Activated T-cell treated with anti-CD3 and anti-CD28 coated beads for 1 hour (primary cell): ENCODE data around the gene ALPL.
A peak's percentile ranks its signal among the peaks of the same experiment; 100 is the strongest.
"Not testable (repeated sequence)": the region's sequence is repeated elsewhere in the genome, so short reads cannot be mapped to it uniquely, and the experiment has no call there.

ENCODE experiments used
- DNase-seq: peaks from one replicate; pipeline ENCODE4 v3.0.0-alpha.2; 2020; ENCODE audit warnings: low read depth

The ALPL gene

GRCh38 chr1:21509351-21510112 is at the start of gene ALPL:
ALPL (plus strand) TSS chr1:21509423; CDS start chr1:21554082, 44,659 bp downstream.
- no peak for DNase-seq

GRCh38 chr1:21465127-21465526 is 44.1 kb upstream of the ALPL start:
- DNase-seq: not testable (repeated sequence)

GRCh38 chr1:21467946-21468345 is 41.3 kb upstream of the ALPL start:
- DNase-seq: not testable (repeated sequence)

GRCh38 chr1:21468599-21468998 is 40.6 kb upstream of the ALPL start:
- DNase-seq: peak; percentile 4

GRCh38 chr1:21469581-21469980 is 39.6 kb upstream of the ALPL start:
- no peak for DNase-seq

GRCh38 chr1:21472861-21473260 is 36.4 kb upstream of the ALPL start:
- no peak for DNase-seq

GRCh38 chr1:21478356-21478755 is 30.9 kb upstream of the ALPL start:
- no peak for DNase-seq

GRCh38 chr1:21483881-21484280 is 25.3 kb upstream of the ALPL start:
- DNase-seq: not testable (repeated sequence)

- no peak for DNase-seq
These were observed 20.1 kb upstream of the ALPL start for GRCh38 chr1:21489146-21489545.

GRCh38 chr1:21490774-21491487 is 18.3 kb upstream of the ALPL start:
- DNase-seq: no peak

- no peak for DNase-seq
These were observed 17.5 kb upstream of the ALPL start for GRCh38 chr1:21491488-21492355.

- DNase-seq: no peak
These were observed 16.9 kb upstream of the ALPL start for GRCh38 chr1:21492356-21492625.

- no peak for DNase-seq
These were observed 15.0 kb upstream of the ALPL start for GRCh38 chr1:21494196-21494595.

- DNase-seq: no peak
These were observed 13.9 kb upstream of the ALPL start for GRCh38 chr1:21495225-21495820.

- no peak for DNase-seq
These were observed 13.2 kb upstream of the ALPL start for GRCh38 chr1:21496063-21496462.

GRCh38 chr1:21496886-21497285 is 12.3 kb upstream of the ALPL start:
- DNase-seq: no peak

- no peak for DNase-seq
These were observed 11.7 kb upstream of the ALPL start for GRCh38 chr1:21497466-21498061.

GRCh38 chr1:21499283-21499950 is 9.8 kb upstream of the ALPL start:
- no peak for DNase-seq

- no peak for DNase-seq
These were observed 5.4 kb upstream of the ALPL start for GRCh38 chr1:21503706-21504377.

- no peak for DNase-seq
These were observed 2.4 kb upstream of the ALPL start for GRCh38 chr1:21506804-21507203.
